GM12874 (cell line): ENCODE data around the gene PRPS1.

Experiments used
- TF ChIP-seq, protein P1 (sequence below): IDR thresholded peaks from 2 replicates; pipeline ENCODE4 v1.5.1; 2011; ENCODE audit warnings: low read depth, mild to moderate bottlenecking, control low read depth, low read length, moderate library complexity; ENCODE audit not compliant: insufficient read depth

PRPS1 gene

DNA sequence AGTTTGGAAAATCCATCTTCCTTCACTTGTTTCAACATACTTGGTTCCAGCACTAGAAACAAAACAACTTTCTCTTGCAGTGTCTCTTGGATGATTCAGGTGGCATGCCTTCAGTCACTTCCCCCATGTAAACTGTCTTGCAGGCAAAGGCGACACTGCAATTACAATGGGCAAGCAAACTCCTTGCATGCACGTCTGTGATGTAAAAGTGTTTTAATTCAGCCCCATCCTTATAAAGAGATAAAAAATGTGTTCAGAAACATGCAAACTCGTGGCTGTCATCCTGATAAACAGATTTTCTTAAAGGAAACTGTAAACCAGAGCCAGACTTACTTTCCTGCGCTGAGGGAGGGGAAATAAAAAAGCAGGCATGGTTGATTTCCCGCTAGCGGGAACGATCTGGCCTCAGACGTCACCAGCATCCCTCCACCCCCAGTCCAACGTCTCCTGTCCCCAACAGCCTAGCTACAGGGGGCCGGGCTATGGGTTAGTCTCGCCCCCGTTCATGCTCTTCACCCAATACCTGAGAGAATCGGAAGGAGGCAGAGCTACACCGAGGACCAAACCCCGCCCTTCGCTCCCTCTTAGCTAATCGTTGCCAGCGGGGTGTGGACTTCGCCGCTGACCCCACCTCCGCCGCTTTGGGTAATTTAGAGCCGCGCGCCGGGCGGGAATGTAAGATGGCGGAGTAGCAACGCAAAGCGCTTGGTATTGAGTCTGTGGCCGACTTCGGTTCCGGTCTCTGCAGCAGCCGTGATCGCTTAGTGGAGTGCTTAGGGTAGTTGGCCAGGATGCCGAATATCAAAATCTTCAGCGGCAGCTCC, at the start of gene PRPS1:
Gene PRPS1 (plus strand): TSS at position 673 of the 824 bp plus-strand sequence. CDS start 119 bp downstream, at position 792.
- TF ChIP-seq, protein P1, sequence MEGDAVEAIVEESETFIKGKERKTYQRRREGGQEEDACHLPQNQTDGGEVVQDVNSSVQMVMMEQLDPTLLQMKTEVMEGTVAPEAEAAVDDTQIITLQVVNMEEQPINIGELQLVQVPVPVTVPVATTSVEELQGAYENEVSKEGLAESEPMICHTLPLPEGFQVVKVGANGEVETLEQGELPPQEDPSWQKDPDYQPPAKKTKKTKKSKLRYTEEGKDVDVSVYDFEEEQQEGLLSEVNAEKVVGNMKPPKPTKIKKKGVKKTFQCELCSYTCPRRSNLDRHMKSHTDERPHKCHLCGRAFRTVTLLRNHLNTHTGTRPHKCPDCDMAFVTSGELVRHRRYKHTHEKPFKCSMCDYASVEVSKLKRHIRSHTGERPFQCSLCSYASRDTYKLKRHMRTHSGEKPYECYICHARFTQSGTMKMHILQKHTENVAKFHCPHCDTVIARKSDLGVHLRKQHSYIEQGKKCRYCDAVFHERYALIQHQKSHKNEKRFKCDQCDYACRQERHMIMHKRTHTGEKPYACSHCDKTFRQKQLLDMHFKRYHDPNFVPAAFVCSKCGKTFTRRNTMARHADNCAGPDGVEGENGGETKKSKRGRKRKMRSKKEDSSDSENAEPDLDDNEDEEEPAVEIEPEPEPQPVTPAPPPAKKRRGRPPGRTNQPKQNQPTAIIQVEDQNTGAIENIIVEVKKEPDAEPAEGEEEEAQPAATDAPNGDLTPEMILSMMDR = no peak

DNA sequence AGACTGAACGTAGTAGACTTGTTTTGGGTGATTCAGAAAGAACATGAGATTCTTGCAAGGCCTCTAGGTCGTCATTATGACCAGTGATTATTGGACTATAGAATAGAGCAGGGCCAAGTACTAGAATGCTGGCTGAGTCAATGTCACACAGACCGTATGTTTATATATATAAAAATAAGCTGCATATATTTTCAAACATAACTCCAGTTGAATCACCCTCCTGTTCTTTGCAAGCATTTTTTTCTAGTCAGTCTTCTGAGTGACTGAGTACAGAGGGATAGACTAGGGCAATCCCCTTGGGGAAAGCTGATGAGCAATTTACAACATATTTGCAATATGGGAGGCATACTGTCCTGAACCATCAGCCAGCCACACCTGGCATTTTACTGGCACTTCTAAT, 48.4 kb upstream of the PRPS1 start:
- TF ChIP-seq, protein P1 = no peak

DNA sequence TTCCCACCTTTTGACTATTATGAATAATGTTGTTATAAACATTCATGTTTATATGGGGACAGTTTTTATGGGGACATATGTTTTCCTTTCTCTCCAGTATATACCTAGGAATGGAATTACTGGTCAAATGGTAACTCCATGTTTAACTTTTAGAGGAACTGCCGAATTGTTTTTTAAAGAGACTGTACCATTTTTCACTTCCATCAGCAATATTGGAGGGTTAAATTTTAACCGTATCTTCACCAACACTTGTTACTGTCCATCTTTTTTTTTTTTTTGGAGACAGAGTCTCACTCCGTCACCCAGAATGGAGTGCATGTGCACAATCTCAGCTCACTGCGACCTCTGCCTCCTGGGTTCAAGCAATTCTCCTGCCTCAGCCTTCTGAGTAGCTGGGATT, 46.4 kb upstream of the PRPS1 start:
- TF ChIP-seq, protein P1 = no peak

DNA sequence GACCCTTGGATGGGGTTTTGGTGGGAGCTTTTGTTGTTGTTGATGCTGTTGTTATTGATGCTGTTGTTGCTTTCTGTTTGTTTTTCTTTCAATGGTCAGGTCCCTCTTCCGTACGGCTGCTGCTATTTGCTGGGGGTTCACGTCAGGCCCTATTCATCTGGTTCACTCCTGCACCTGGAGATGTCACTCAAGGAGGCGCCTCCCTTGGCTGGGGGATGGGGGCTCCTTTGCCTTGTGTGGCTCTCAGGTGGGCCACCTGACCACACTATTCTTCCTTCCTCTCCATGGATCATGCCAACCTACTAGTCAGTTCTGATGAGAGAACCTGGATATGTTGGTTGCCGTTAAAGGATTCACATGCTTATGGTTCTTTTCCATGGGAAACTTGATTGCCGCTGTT, 39.1 kb upstream of the PRPS1 start:
- TF ChIP-seq, protein P1 = no peak

DNA sequence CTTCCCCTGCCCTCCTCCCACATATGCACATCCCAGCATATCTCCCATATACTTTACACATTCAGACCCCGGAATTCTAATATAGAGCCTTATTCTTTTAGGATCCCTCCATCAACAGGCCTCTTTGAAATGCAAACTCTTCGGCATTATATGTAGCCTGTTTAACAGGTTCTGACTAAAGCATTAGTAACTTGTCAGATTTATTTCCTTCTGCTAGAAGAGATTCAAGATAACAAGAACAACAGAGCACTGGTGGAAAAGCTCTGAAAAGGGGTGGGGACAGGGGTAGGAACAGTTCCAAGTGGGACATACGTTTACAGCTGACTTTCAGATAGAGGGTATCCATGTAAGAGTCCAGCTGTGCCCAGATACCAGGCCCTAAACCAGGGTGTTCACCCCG, 31.7 kb upstream of the PRPS1 start:
- TF ChIP-seq, protein P1 = no peak

DNA sequence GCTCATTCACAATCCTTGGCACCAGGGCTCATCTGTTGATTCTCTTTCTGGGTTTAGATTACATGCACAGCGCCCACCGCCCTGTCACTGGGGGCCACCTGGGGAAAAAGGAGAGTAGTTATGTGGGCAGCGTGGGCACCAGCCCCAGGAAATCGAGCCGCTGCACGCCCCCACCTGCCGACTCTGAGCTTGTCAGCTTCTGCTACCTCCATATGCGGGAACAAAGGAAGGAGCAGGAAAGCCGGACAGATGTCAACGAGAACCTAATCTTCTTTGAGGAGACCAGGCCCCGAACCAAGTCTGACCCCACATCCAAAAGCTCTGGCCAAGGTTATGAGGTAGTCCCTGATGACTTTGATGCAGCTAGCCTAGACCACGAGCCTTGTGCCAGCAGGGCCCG, 31.0 kb upstream of the PRPS1 start:
- TF ChIP-seq, protein P1 = no peak

DNA sequence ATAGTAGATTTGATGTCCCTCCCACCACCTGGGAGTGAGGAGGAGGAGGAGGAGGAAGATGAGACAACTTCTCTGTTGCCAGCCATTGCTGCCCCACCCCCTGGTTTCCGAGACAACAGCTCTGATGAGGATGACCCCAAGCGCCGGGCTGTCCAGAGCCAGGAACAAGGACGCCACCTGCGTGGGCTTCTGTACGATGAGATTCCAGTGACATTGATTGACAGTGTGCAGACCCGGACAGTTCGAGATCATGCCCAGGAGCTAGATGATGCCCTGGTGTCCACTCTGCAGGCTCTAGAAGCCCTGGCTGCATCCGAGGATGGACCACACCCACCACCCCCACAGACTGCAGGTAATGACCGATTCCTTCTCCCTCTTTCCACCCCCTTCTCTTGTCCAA, 30.5 kb upstream of the PRPS1 start:
- TF ChIP-seq, protein P1 = no peak
